Naive B cell (primary cell): ENCODE data around the gene TMEM139. TPM values are rescaled to one million over a fixed set of nuclear protein-coding genes. Genes with fewer than 3 reads are reported as not detected.

Experiments used
- ATAC-seq, 2 donors: fragments of 150-1000 bp; cut with Tn5 transposase; 2 replicates each; pipeline ENCODE4 v1.10.0; 2021; ENCODE audit warnings: low read depth in 2 of 2, mild to moderate bottlenecking in 2 of 2, moderate library complexity in 2 of 2
- DNase-seq: peaks from one replicate; pipeline ENCODE4 v3.0.0; 2022
- H3K27ac Mint-ChIP-seq, 6 donors: one replicate each; pipeline ENCODE4 v1.8.0; 2020 to 2022; ENCODE audit warnings: mild to moderate bottlenecking in 6 of 6, mixed read lengths in 6 of 6, moderate library complexity in 5 of 6, inconsistent platforms in 2 of 6
- H3K27me3 Mint-ChIP-seq, 3 donors: one replicate each; pipeline ENCODE4 v1.8.0; 2021 to 2022; ENCODE audit warnings: mixed read lengths in 3 of 3, mild to moderate bottlenecking in 1 of 3
- H3K36me3 Mint-ChIP-seq, 2 donors: one replicate each; pipeline ENCODE4 v1.8.0; 2020 to 2022; ENCODE audit warnings: mixed read lengths in 2 of 2, inconsistent platforms in 1 of 2, mild to moderate bottlenecking in 1 of 2
- H3K4me1 Mint-ChIP-seq, 3 donors: one replicate each; pipeline ENCODE4 v1.8.0; 2020 to 2022; ENCODE audit warnings: mixed read lengths in 3 of 3, inconsistent platforms in 1 of 3, mild to moderate bottlenecking in 1 of 3, moderate library complexity in 1 of 3
- H3K4me3 Mint-ChIP-seq, 8 donors: one replicate each; pipeline ENCODE4 v1.8.0; 2020 to 2022; ENCODE audit warnings: mild to moderate bottlenecking in 8 of 8, mixed read lengths in 8 of 8, moderate library complexity in 8 of 8, inconsistent platforms in 2 of 8
- H3K9me3 Mint-ChIP-seq, 7 donors: one replicate each; pipeline ENCODE4 v1.8.0; 2020 to 2022; ENCODE audit warnings: mixed read lengths in 7 of 7, mild to moderate bottlenecking in 5 of 7, inconsistent platforms in 2 of 7, moderate library complexity in 1 of 7
- polyA plus RNA-seq, 6 donors: library from polyadenylated mRNA; unstranded; fragments of 300-500 nt; fragmentation: Illumina TruSeq; gene quantifications; one replicate each; pipeline ENCODE4 v1.2.3, GENCODE V29; 2021; ENCODE audit warnings: low read depth in 6 of 6

Gene TMEM139
- polyA plus RNA-seq, result under 1 TPM in 2 of 6 donors, not detected in 4; 0.32 TPM

- Mint-ChIP-seq H3K4me1 (peaks cover 36 to 54% (median 47%) of the 10 kb centered on the region in 3 donors), H3K27me3 (no peaks in the 10 kb centered on the region), H3K36me3 (no peaks in the 10 kb centered on the region), H3K4me3 (peak within 1 kb of the TSS in 7 of 8 donors; percentile 2 to 76 (median 48)), H3K27ac (peak within 1 kb of the TSS in 5 of 6 donors; percentile 39 to 97 (median 80)), H3K9me3 (no peaks in the 10 kb centered on the region)
- no peak for DNase-seq
- no peak for ATAC-seq
Measured at GRCh38 chr7:143284591-143285469, at the start of gene TMEM139. Gene TMEM139 (plus strand): TSS chr7:143284958. CDS start chr7:143285958, 1,000 bp downstream.

- H3K36me3 Mint-ChIP-seq, result peaks cover 12 to 23% of the 10 kb centered on the region in 2 donors
- H3K27ac Mint-ChIP-seq, result no peak overlapping the region
- no peak for ATAC-seq
- no peak overlapping the region for H3K4me3 Mint-ChIP-seq
- peaks cover 0 to under 1% (median 0%) of the 10 kb centered on the region in 3 donors for H3K4me1 Mint-ChIP-seq
- peaks cover 12 to 29% (median 21%) of the 10 kb centered on the region in 7 donors for H3K9me3 Mint-ChIP-seq
- DNase-seq, result no peak
- peaks cover 5 to 25% (median 19%) of the 10 kb centered on the region in 3 donors for H3K27me3 Mint-ChIP-seq
Measured at GRCh38 chr7:143235561-143235960, 49.2 kb upstream of the TMEM139 start.

- Mint-ChIP-seq H3K9me3 (peaks cover 12 to 29% (median 21%) of the 10 kb centered on the region in 7 donors), H3K36me3 (peaks cover 12 to 23% of the 10 kb centered on the region in 2 donors), H3K27ac (no peak overlapping the region), H3K4me1 (peaks cover 0 to 3% (median 0%) of the 10 kb centered on the region in 3 donors), H3K4me3 (no peak overlapping the region), H3K27me3 (peaks cover 5 to 25% (median 19%) of the 10 kb centered on the region in 3 donors)
- no peak for DNase-seq
- ATAC-seq, result no peak
Measured at GRCh38 chr7:143236408-143236990, 48.3 kb upstream of the TMEM139 start.

- Mint-ChIP-seq H3K4me3 (peak overlapping the region in 1 of 8 donors; percentile 7), H3K9me3 (peaks cover 12 to 29% (median 21%) of the 10 kb centered on the region in 7 donors), H3K36me3 (peaks cover 12 to 23% of the 10 kb centered on the region in 2 donors), H3K27me3 (peaks cover 5 to 32% (median 26%) of the 10 kb centered on the region in 3 donors), H3K27ac (no peak overlapping the region), H3K4me1 (peaks cover 0 to 3% (median 0%) of the 10 kb centered on the region in 3 donors)
- DNase-seq (no peak), ATAC-seq (no peak)
Measured at GRCh38 chr7:143237366-143237765, 47.4 kb upstream of the TMEM139 start.

- H3K36me3 Mint-ChIP-seq, result peaks cover 12 to 23% of the 10 kb centered on the region in 2 donors
- H3K9me3 Mint-ChIP-seq, result peaks cover 12 to 28% (median 21%) of the 10 kb centered on the region in 7 donors
- peaks cover 5 to 33% (median 26%) of the 10 kb centered on the region in 3 donors for H3K27me3 Mint-ChIP-seq
- H3K4me1 Mint-ChIP-seq, result peaks cover 0 to 3% (median 0%) of the 10 kb centered on the region in 3 donors
- no peak overlapping the region for H3K4me3 Mint-ChIP-seq
- DNase-seq (no peak), ATAC-seq (no peak)
- no peak overlapping the region for H3K27ac Mint-ChIP-seq
Measured at GRCh38 chr7:143238289-143238980, 46.3 kb upstream of the TMEM139 start.

GRCh38 chr7:143239813-143240212, 44.9 kb upstream of the TMEM139 start:
- DNase-seq (no peak), ATAC-seq (no peak)
- Mint-ChIP-seq H3K4me3 (no peak overlapping the region), H3K27me3 (peaks cover 5 to 33% (median 26%) of the 10 kb centered on the region in 3 donors), H3K9me3 (peaks cover 12 to 28% (median 21%) of the 10 kb centered on the region in 7 donors), H3K36me3 (peaks cover 12 to 23% of the 10 kb centered on the region in 2 donors), H3K27ac (no peak overlapping the region), H3K4me1 (peaks cover 0 to 3% (median 0%) of the 10 kb centered on the region in 3 donors)

GRCh38 chr7:143240291-143241168, 44.2 kb upstream of the TMEM139 start:
- Mint-ChIP-seq H3K27ac (no peak overlapping the region), H3K4me1 (peaks cover 0 to 5% (median 4%) of the 10 kb centered on the region in 3 donors), H3K9me3 (peaks cover 12 to 25% (median 20%) of the 10 kb centered on the region in 7 donors), H3K27me3 (peaks cover 5 to 29% (median 21%) of the 10 kb centered on the region in 3 donors), H3K36me3 (peaks cover 12 to 19% of the 10 kb centered on the region in 2 donors), H3K4me3 (peak overlapping the region in 1 of 8 donors; percentile 18)
- DNase-seq (peak; percentile 58), ATAC-seq (peak; percentile 89 to 95)

GRCh38 chr7:143242306-143242705, 42.5 kb upstream of the TMEM139 start:
- DNase-seq (no peak), ATAC-seq (no peak)
- H3K9me3 Mint-ChIP-seq, result peaks cover 0 to 7% (median 4%) of the 10 kb centered on the region in 7 donors
- peaks cover 7 to 14% (median 13%) of the 10 kb centered on the region in 3 donors for H3K4me1 Mint-ChIP-seq
- H3K27ac Mint-ChIP-seq, result peak overlapping the region in 1 of 6 donors; percentile 3
- peaks cover under 1 to 1% of the 10 kb centered on the region in 2 donors for H3K36me3 Mint-ChIP-seq
- peaks cover 8 to 11% (median 9%) of the 10 kb centered on the region in 3 donors for H3K27me3 Mint-ChIP-seq
- no peak overlapping the region for H3K4me3 Mint-ChIP-seq

GRCh38 chr7:143243111-143243510, 41.6 kb upstream of the TMEM139 start:
- Mint-ChIP-seq H3K4me3 (no peak overlapping the region), H3K36me3 (no peaks in the 10 kb centered on the region), H3K9me3 (peaks cover 0 to 2% (median 0%) of the 10 kb centered on the region in 7 donors), H3K27me3 (peaks cover 8 to 9% (median 8%) of the 10 kb centered on the region in 3 donors), H3K27ac (no peak overlapping the region), H3K4me1 (peaks cover 10 to 16% (median 15%) of the 10 kb centered on the region in 3 donors)
- ATAC-seq (no peak), DNase-seq (no peak)

- no peak overlapping the region for H3K27ac Mint-ChIP-seq
- H3K4me1 Mint-ChIP-seq, result peaks cover 13 to 18% (median 16%) of the 10 kb centered on the region in 3 donors
- ATAC-seq, result no peak
- H3K36me3 Mint-ChIP-seq, result no peaks in the 10 kb centered on the region
- H3K9me3 Mint-ChIP-seq, result peaks cover 0 to 2% (median 0%) of the 10 kb centered on the region in 7 donors
- no peak for DNase-seq
- no peak overlapping the region for H3K4me3 Mint-ChIP-seq
- peaks cover 8 to 9% (median 8%) of the 10 kb centered on the region in 3 donors for H3K27me3 Mint-ChIP-seq
Measured at GRCh38 chr7:143243614-143244013, 41.1 kb upstream of the TMEM139 start.

GRCh38 chr7:143244321-143244720, 40.4 kb upstream of the TMEM139 start:
- DNase-seq, result no peak
- no peak for ATAC-seq
- peaks cover 4 to 8% (median 8%) of the 10 kb centered on the region in 3 donors for H3K27me3 Mint-ChIP-seq
- peaks cover 0 to 7% (median 4%) of the 10 kb centered on the region in 7 donors for H3K9me3 Mint-ChIP-seq
- no peak overlapping the region for H3K27ac Mint-ChIP-seq
- H3K4me3 Mint-ChIP-seq, result no peak overlapping the region
- H3K4me1 Mint-ChIP-seq, result peaks cover 13 to 19% (median 18%) of the 10 kb centered on the region in 3 donors
- peaks cover 0 to 5% of the 10 kb centered on the region in 2 donors for H3K36me3 Mint-ChIP-seq

GRCh38 chr7:143245123-143245522, 39.6 kb upstream of the TMEM139 start:
- Mint-ChIP-seq H3K27ac (no peak overlapping the region), H3K4me3 (no peak overlapping the region), H3K27me3 (peaks cover 4 to 8% (median 8%) of the 10 kb centered on the region in 3 donors), H3K36me3 (peaks cover 0 to 12% of the 10 kb centered on the region in 2 donors), H3K4me1 (peaks cover 20 to 25% (median 23%) of the 10 kb centered on the region in 3 donors), H3K9me3 (peaks cover 0 to 15% (median 9%) of the 10 kb centered on the region in 7 donors)
- DNase-seq (no peak), ATAC-seq (no peak)
